ENCODE data around the gene FAM13B. TPM values are rescaled to one million over a fixed set of nuclear protein-coding genes. Genes with fewer than 3 reads are reported as not detected.

FAM13B gene
- total RNA-seq, result 10 to 100 TPM; 25.2 to 49.1 (median 44.2) TPM

DNA sequence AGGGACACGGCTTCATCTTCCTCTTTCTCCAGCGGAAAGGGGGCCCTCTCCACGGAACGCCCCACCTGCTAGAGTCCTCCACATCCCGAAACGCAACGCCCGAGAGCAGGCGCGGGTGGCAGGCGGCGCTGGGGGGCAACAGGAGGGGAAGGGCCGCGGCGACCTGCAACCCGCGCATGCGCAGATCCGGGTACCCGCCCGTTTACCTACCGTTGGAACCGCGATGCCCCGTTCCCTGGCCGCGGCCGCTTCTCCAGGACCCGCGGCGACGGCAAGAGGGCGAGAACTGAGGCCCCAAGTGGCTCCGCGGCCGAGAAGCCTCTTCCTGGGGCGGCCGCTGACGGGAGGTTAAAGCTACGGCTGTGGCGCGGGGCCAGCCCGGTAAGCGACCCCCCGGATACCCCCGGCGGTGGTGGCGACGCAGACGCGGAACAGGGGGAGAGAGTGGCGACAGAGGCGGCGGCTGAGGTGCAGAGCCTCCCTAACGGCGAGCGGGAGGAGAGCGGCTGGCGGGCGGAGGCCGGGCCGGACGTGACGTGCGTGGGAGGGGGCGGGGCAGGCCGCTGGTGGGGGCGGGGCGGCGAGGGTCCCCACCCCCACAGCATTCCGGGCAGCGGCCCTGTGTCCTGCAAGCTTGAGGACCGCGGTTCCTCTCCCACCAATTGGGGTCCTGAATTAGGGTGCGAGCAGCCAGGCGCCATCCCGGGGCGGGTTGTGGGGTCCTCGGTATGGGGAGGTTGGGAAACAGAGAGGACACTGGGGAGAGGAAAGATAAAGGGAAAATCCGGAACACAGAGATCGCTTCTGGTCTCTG is at the start of gene FAM13B:
Gene FAM13B (minus strand): TSS at position 508 of the 814 bp plus-strand sequence. CDS start 13,968 bp downstream, outside the sequence.
- TF ChIP-seq CTCF (IDR thresholded peaks at IDR 0.05; ENCODE audit: low read depth), result no peak

DNA sequence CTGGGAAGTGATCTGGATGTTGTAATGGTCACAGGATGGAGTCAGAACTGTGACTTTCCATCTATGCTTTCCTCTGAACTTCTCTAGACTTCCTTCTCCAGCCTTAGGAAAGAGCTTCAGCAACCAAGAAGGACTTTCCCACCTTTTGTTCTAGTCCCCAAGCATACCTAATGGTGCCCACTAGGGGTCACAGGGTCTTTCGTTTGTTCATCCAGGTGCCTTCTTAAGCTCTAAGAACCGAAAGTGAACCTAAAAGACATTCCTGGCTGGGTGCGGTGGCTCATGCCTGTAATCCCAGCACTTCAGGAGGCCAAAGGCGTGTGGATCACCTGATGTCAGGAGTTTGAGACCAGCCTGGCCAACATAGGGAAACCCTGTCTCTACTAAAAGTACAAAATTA is 49.2 kb upstream of the FAM13B start:
- no peak for TF ChIP-seq CTCF (IDR thresholded peaks at IDR 0.05; ENCODE audit: low read depth)

DNA sequence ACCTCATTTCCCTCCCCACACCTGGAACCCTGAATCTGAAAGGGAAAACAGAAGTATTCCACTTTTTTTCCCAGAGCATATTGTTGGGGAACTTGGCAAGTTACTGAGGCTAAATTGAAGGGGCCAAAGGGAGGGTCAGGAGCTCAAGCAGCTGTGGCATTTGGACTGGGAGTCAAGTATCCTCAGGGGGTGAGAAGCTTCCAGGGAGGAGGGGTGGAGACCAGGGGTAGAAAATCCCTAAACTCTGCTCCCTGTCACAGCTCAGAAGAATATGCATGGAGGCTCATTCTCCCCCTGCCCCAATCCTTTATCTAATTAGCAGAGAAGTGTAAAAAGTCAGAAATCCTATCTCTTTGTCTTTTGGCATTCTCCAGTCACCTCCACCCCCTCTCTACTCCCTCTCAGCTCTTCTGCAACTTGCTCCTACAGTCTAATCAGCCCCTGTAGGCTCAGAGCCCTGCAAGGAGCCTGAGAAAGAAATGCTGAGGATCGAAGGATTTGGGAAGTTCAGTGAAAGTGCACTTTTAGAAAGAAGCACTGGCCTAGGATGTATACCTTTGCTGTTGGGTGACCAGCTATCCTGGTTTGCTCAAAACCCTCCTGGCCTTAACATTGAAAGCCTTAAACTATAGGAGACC is 45.2 kb upstream of the FAM13B start:
- TF ChIP-seq CTCF (IDR thresholded peaks at IDR 0.05; ENCODE audit: low read depth), result no peak

- TF ChIP-seq CTCF (IDR thresholded peaks at IDR 0.05; ENCODE audit: low read depth), result no peak
Measured at GRCh38 chr5:138077064-138077696, 44.3 kb upstream of the FAM13B start.

GRCh38 chr5:138068742-138069600 is 36.1 kb upstream of the FAM13B start:
- no peak for TF ChIP-seq CTCF (IDR thresholded peaks at IDR 0.05; ENCODE audit: low read depth)

DNA sequence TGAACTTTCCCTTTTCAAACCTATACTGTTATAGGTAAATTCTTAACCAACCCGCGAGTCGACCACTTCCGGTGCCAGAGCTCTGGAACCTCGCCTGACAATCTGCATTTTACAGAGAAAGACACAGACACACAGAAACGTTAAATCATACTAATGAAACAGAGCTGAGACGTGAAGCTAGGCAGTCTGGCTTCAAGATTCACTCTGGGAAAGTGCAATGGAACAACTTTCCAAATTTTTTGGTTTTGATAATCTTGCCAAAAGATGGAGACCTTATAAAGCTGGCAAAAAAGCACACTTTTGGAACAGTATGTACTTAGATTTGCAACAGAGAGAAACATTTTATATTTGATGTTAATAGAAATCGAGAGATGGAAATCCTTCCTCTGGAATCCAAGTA is 35.1 kb upstream of the FAM13B start:
- TF ChIP-seq CTCF (IDR thresholded peaks at IDR 0.05; ENCODE audit: low read depth), result no peak

Data from subcutaneous adipose tissue (tissue), 4 donors.